HG03108 (cell line): ENCODE data around the gene SOCS3.

Source experiments
- ATAC-seq: cut with Tn5 transposase; IDR thresholded peaks from one replicate; pipeline ENCODE4 v1.9.1; 2021; ENCODE audit warnings: moderate library complexity; ENCODE audit not compliant: unreplicated experiment

SOCS3 gene

GRCh38 chr17:78391051-78391431 lies 31.2 kb upstream of the SOCS3 start:
- no peak for ATAC-seq

- ATAC-seq, result no peak
These were observed 30.6 kb upstream of the SOCS3 start for GRCh38 chr17:78390241-78391050.

- ATAC-seq, result no peak
These were observed 28.4 kb upstream of the SOCS3 start for GRCh38 chr17:78387977-78388941.

GRCh38 chr17:78384479-78385175 lies 24.8 kb upstream of the SOCS3 start:
- peak; percentile 15 for ATAC-seq

GRCh38 chr17:78383725-78384471 lies 24.0 kb upstream of the SOCS3 start:
- peak; percentile 28 for ATAC-seq

- peak; percentile 22 for ATAC-seq
These were observed 21.8 kb upstream of the SOCS3 start for GRCh38 chr17:78381601-78382232.

GRCh38 chr17:78380370-78380769 lies 20.5 kb upstream of the SOCS3 start:
- ATAC-seq, result no peak

- no peak for ATAC-seq
These were observed 19.2 kb upstream of the SOCS3 start for GRCh38 chr17:78379131-78379491.

- ATAC-seq, result peak; percentile 40
These were observed 18.6 kb upstream of the SOCS3 start, which contains the start of gene PGS1 for GRCh38 chr17:78378225-78379130. Gene PGS1, plus strand, starts transcription at chr17:78378649. Its CDS starts 17 bp downstream, at chr17:78378666.

- ATAC-seq, result no peak
These were observed 18.0 kb upstream of the SOCS3 start for GRCh38 chr17:78377858-78378224.

- no peak for ATAC-seq
These were observed 16.3 kb upstream of the SOCS3 start for GRCh38 chr17:78376161-78376560.

GRCh38 chr17:78375401-78376151 lies 15.7 kb upstream of the SOCS3 start:
- ATAC-seq, result no peak

GRCh38 chr17:78374631-78375274 lies 14.9 kb upstream of the SOCS3 start:
- no peak for ATAC-seq

- no peak for ATAC-seq
These were observed 14.3 kb upstream of the SOCS3 start for GRCh38 chr17:78374189-78374588.

GRCh38 chr17:78372841-78373240 lies 13.0 kb upstream of the SOCS3 start:
- no peak for ATAC-seq

- no peak for ATAC-seq
These were observed 11.2 kb upstream of the SOCS3 start for GRCh38 chr17:78371056-78371455.

- ATAC-seq, result no peak
These were observed 10.0 kb upstream of the SOCS3 start for GRCh38 chr17:78369791-78370381.
